OCI-LY3 (cell line): ENCODE data around the gene TAF10.

Source experiments
- H2AFZ ChIP-seq: fragments of 200-600, 300-600 bp; shearing (Covaris generic); 2 replicates; pipeline ENCODE4 v1.6.0; 2014; ENCODE audit warnings: antibody characterized with exemption, low read depth, low read length
- H3K27ac ChIP-seq: fragments of 200-600, 300-600 bp; sonication (generic); 2 replicates; pipeline ENCODE4 v1.5.1; 2014; ENCODE audit warnings: mild to moderate bottlenecking, low read length, moderate library complexity, mixed read lengths
- H3K27me3 ChIP-seq: fragments of 200-600, 300-600 bp; sonication (generic); 2 replicates; pipeline ENCODE4 v1.6.1; 2014; ENCODE audit warnings: low read depth, low read length, mixed read lengths
- H3K36me3 ChIP-seq: fragments of 200-600, 300-600 bp; sonication (generic); replicated peaks from 2 replicates; pipeline ENCODE3; 2014; ENCODE audit warnings: low read depth, low read length, mixed read lengths
- H3K4me1 ChIP-seq: fragments of 300-600, 200-600 bp; sonication (generic); 2 replicates; pipeline ENCODE4 v1.6.1; 2014; ENCODE audit warnings: low read length, mixed read lengths
- H3K4me2 ChIP-seq: fragments of 200-600, 300-600 bp; sonication (generic); 2 replicates; pipeline ENCODE4 v1.6.1; 2014; ENCODE audit warnings: low read length, mixed read lengths
- H3K4me3 ChIP-seq: fragments of 300-600, 200-600 bp; sonication (generic); 2 replicates; pipeline ENCODE4 v1.5.1; 2014; ENCODE audit warnings: antibody characterized with exemption, mild to moderate bottlenecking, low read length, moderate library complexity
- H3K79me2 ChIP-seq: fragments of 300-600, 200-600 bp; shearing (Covaris generic); 2 replicates; pipeline ENCODE4 v1.6.1; 2014; ENCODE audit warnings: mild to moderate bottlenecking, low read length, mixed read lengths
- H3K9ac ChIP-seq: fragments of 300-600, 200-600 bp; shearing (Covaris generic); 2 replicates; pipeline ENCODE4 v1.6.0; 2014; ENCODE audit warnings: mild to moderate bottlenecking, low read length, moderate library complexity
- H3K9me3 ChIP-seq: fragments of 200-600, 300-600 bp; shearing (Covaris generic); 2 replicates; pipeline ENCODE4 v1.6.1; 2014; ENCODE audit warnings: low read length, mixed read lengths; ENCODE audit not compliant: insufficient read depth
- H4K20me1 ChIP-seq: fragments of 200-600, 300-600 bp; sonication (generic); 2 replicates; pipeline ENCODE4 v1.6.1; 2016; ENCODE audit warnings: low read length, mixed read lengths; ENCODE audit not compliant: insufficient read depth
- CTCF ChIP-seq: fragments of 200-600, 300-600 bp; sonication (generic); IDR thresholded peaks from 2 replicates; pipeline ENCODE4 v1.5.1; 2014; ENCODE audit warnings: antibody characterized with exemption, low read length, low read depth
- EZH2phosphoT487 ChIP-seq: fragments of 200-600 bp; shearing (Covaris generic); IDR thresholded peaks from 2 replicates; pipeline ENCODE4 v1.6.1; 2018; ENCODE audit warnings: antibody characterized with exemption, mixed run types, low read depth

Gene TAF10

GRCh38 chr11:6656936-6657335, 44.9 kb upstream of the TAF10 start:
- peaks cover 11% of the 10 kb centered on the region; the same call in 1 of the 2 replicates for H3K27me3 ChIP-seq
- no peak overlapping the region for H3K9ac ChIP-seq
- H3K4me3 ChIP-seq: no peak overlapping the region
- TF ChIP-seq CTCF: no peak
- TF ChIP-seq EZH2phosphoT487: no peak
- H3K9me3 ChIP-seq: no peaks in the 10 kb centered on the region
- no peaks in the 10 kb centered on the region for H3K36me3 ChIP-seq
- H3K79me2 ChIP-seq: no peaks in the 10 kb centered on the region
- no peak overlapping the region for H2AFZ ChIP-seq
- H4K20me1 ChIP-seq: no peaks in the 10 kb centered on the region
- no peak overlapping the region for H3K27ac ChIP-seq
- no peak overlapping the region for H3K4me2 ChIP-seq
- H3K4me1 ChIP-seq: peaks cover 18% of the 10 kb centered on the region

GRCh38 chr11:6656584-6656915, 44.5 kb upstream of the TAF10 start:
- H3K4me3 ChIP-seq: no peak overlapping the region
- no peaks in the 10 kb centered on the region for H3K36me3 ChIP-seq
- peaks cover 17% of the 10 kb centered on the region for H3K4me1 ChIP-seq
- H3K9ac ChIP-seq: no peak overlapping the region
- H3K27ac ChIP-seq: no peak overlapping the region
- no peak overlapping the region for H2AFZ ChIP-seq
- H4K20me1 ChIP-seq: no peaks in the 10 kb centered on the region
- TF ChIP-seq EZH2phosphoT487 (no peak), CTCF (no peak)
- no peak overlapping the region for H3K4me2 ChIP-seq
- H3K9me3 ChIP-seq: no peaks in the 10 kb centered on the region
- no peaks in the 10 kb centered on the region for H3K79me2 ChIP-seq
- peaks cover 15% of the 10 kb centered on the region; the same call in 1 of the 2 replicates for H3K27me3 ChIP-seq

- peaks cover 11% of the 10 kb centered on the region for H3K4me1 ChIP-seq
- no peak within 1 kb of the TSS for H3K9ac ChIP-seq
- H3K36me3 ChIP-seq: no peaks in the 10 kb centered on the region
- H3K27ac ChIP-seq: no peak within 1 kb of the TSS
- H3K4me3 ChIP-seq: no peak within 1 kb of the TSS
- H3K27me3 ChIP-seq: peaks cover 21% of the 10 kb centered on the region; the same call in 1 of the 2 replicates
- H3K4me2 ChIP-seq: no peak within 1 kb of the TSS
- no peaks in the 10 kb centered on the region for H4K20me1 ChIP-seq
- H2AFZ ChIP-seq: no peak within 1 kb of the TSS
- no peaks in the 10 kb centered on the region for H3K79me2 ChIP-seq
- TF ChIP-seq EZH2phosphoT487 (no peak), CTCF (no peak)
- H3K9me3 ChIP-seq: no peaks in the 10 kb centered on the region
These were observed 44.0 kb upstream of the TAF10 start, which contains the start of gene DCHS1 for GRCh38 chr11:6655790-6656583. DCHS1 (minus strand) TSS chr11:6655809; CDS start chr11:6641613, 14,196 bp downstream.

GRCh38 chr11:6655020-6655789, 43.2 kb upstream of the TAF10 start:
- H3K9ac ChIP-seq: no peak overlapping the region
- H3K79me2 ChIP-seq: no peaks in the 10 kb centered on the region
- H3K27ac ChIP-seq: no peak overlapping the region
- H3K4me3 ChIP-seq: no peak overlapping the region
- H4K20me1 ChIP-seq: no peaks in the 10 kb centered on the region
- peaks cover 23% of the 10 kb centered on the region; the same call in 1 of the 2 replicates for H3K27me3 ChIP-seq
- H3K4me2 ChIP-seq: no peak overlapping the region
- no peaks in the 10 kb centered on the region for H3K36me3 ChIP-seq
- no peaks in the 10 kb centered on the region for H3K9me3 ChIP-seq
- peaks cover 3% of the 10 kb centered on the region for H3K4me1 ChIP-seq
- no peak for TF ChIP-seq CTCF
- no peak for TF ChIP-seq EZH2phosphoT487
- no peak overlapping the region for H2AFZ ChIP-seq
